Vagina (tissue), 2 donors: ENCODE data around the gene GNAT1. TPM values are rescaled to one million over a fixed set of nuclear protein-coding genes. Genes with fewer than 3 reads are reported as not detected.

Experiments
- DNase-seq, 2 donors: peaks; one replicate each; pipeline ENCODE4 v3.0.0-alpha.2; 2017; ENCODE audit errors: extremely low spot score in 2 of 2
- H3K27ac ChIP-seq: fragments of 200-600 bp; sonication (generic); one replicate; pipeline ENCODE4 v1.5.1; 2019
- H3K27me3 ChIP-seq: fragments of 200-600 bp; sonication (generic); one replicate; pipeline ENCODE4 v1.5.1; 2019
- H3K36me3 ChIP-seq, 2 donors: fragments of 200-600 bp; sonication (generic); one replicate each; pipeline ENCODE4 v1.5.1; 2017 to 2019
- H3K4me1 ChIP-seq: fragments of 200-600 bp; sonication (generic); one replicate; pipeline ENCODE4 v1.5.1; 2019
- H3K4me3 ChIP-seq, 2 donors: fragments of 200-600 bp; sonication (generic); 1 replicate in 1 of 2; 2 replicates in 1 of 2; pipeline ENCODE4 v1.5.1; 2016 to 2019
- H3K9me3 ChIP-seq: fragments of 200-600 bp; sonication (generic); one replicate; pipeline ENCODE4 v1.5.1; 2019
- CTCF ChIP-seq, 3 experiments: fragments of 450-650 bp in 2 of 3; fragments of 200-600 bp in 1 of 3; sonication (generic) in 1 of 3; IDR thresholded peaks; one replicate each; pipeline ENCODE4 v1.5.1; 2017 to 2019; ENCODE audit warnings: antibody characterized with exemption in 3 of 3, mild to moderate bottlenecking in 2 of 3, moderate library complexity in 2 of 3
- POLR2A ChIP-seq, 2 donors: fragments of 450-650 bp; IDR thresholded peaks; one replicate each; pipeline ENCODE4 v1.6.1; 2017; ENCODE audit warnings: antibody characterized with exemption in 2 of 2, mild to moderate bottlenecking in 2 of 2, moderate library complexity in 2 of 2
- POLR2AphosphoS5 ChIP-seq, 2 donors: sonication (generic); formaldehyde crosslinking; IDR thresholded peaks; one replicate each; pipeline ENCODE4 v1.9.0; 2017; ENCODE audit warnings: antibody characterized with exemption in 2 of 2, mild to moderate bottlenecking in 2 of 2, low read depth in 1 of 2; ENCODE audit not compliant: insufficient read depth in 1 of 2
- intact Hi-C: fragments of 100-400 bp; cut with DNase I; formaldehyde crosslinking; loops from one replicate; pipeline ENCODE4 v1.15.1; 2023
- total RNA-seq: library from RNA; depleted of rRNA; stranded (reverse); fragments of >200 nt; gene quantifications from one replicate; pipeline ENCODE4 v1.2.3, GENCODE V29; 2016

The GNAT1 gene
- total RNA-seq, 1 donor from 2014 or later: not detected

GRCh38 chr3:50157827-50158529 is 33.4 kb upstream of the GNAT1 start:
- no peak for DNase-seq
- Histone ChIP-seq H3K4me1 (peaks cover 77% of the 10 kb centered on the region), H3K27ac (peak overlapping the region; percentile 86), H3K36me3 (no peaks in the 10 kb centered on the region), H3K27me3 (no peaks in the 10 kb centered on the region), H3K9me3 (no peaks in the 10 kb centered on the region), H3K4me3 (peak overlapping the region; percentile 62 to 88)
- intact Hi-C loops: no loop called here
- TF ChIP-seq POLR2A (IDR thresholded peaks at IDR 0.05) (no peak), CTCF (IDR thresholded peaks at IDR 0.05) (no peak), POLR2AphosphoS5 (IDR thresholded peaks at IDR 0.05; ENCODE audit: insufficient read depth in 1 of 2, low read depth in 1 of 2) (no peak)

- peaks cover 83% of the 10 kb centered on the region for H3K4me1 ChIP-seq
- intact Hi-C loops: no loop called here
Measured at GRCh38 chr3:50158530-50159146, 32.8 kb upstream of the GNAT1 start.

GRCh38 chr3:50160561-50160983 is 30.8 kb upstream of the GNAT1 start:
- H3K27ac ChIP-seq: peak overlapping the region; percentile 86
- no peak for TF ChIP-seq POLR2A (IDR thresholded peaks at IDR 0.05)
- no peak for TF ChIP-seq CTCF (IDR thresholded peaks at IDR 0.05)
- TF ChIP-seq POLR2AphosphoS5 (IDR thresholded peaks at IDR 0.05; ENCODE audit: insufficient read depth in 1 of 2, low read depth in 1 of 2): no peak
- no peaks in the 10 kb centered on the region for H3K36me3 ChIP-seq
- H3K27me3 ChIP-seq: no peaks in the 10 kb centered on the region
- H3K4me1 ChIP-seq: peaks cover 92% of the 10 kb centered on the region
- intact Hi-C loops: no loop called here
- no peaks in the 10 kb centered on the region for H3K9me3 ChIP-seq
- DNase-seq: no peak
- no peak overlapping the region for H3K4me3 ChIP-seq

More at GRCh38 chr3:50158530-50159146, 32.8 kb upstream of the GNAT1 start:
- Histone ChIP-seq H3K36me3 (no peaks in the 10 kb centered on the region), H3K27me3 (no peaks in the 10 kb centered on the region), H3K9me3 (no peaks in the 10 kb centered on the region), H3K4me3 (no peak overlapping the region), H3K27ac (peak overlapping the region; percentile 86)
- TF ChIP-seq POLR2A (IDR thresholded peaks at IDR 0.05) (no peak), CTCF (IDR thresholded peaks at IDR 0.05) (no peak), POLR2AphosphoS5 (IDR thresholded peaks at IDR 0.05; ENCODE audit: insufficient read depth in 1 of 2, low read depth in 1 of 2) (no peak)
- no peak for DNase-seq

- intact Hi-C loops: no loop called here
- H3K9me3 ChIP-seq: no peaks in the 10 kb centered on the region
- DNase-seq: no peak
- TF ChIP-seq CTCF (IDR thresholded peaks at IDR 0.05) (no peak), POLR2AphosphoS5 (IDR thresholded peaks at IDR 0.05; ENCODE audit: insufficient read depth in 1 of 2, low read depth in 1 of 2) (peak; percentile 46 to 67), POLR2A (IDR thresholded peaks at IDR 0.05) (no peak)
- no peaks in the 10 kb centered on the region for H3K27me3 ChIP-seq
- H3K27ac ChIP-seq: peak overlapping the region; percentile 86
- H3K4me3 ChIP-seq: no peak overlapping the region
- H3K4me1 ChIP-seq: peaks cover 93% of the 10 kb centered on the region
- H3K36me3 ChIP-seq: no peaks in the 10 kb centered on the region
Measured at GRCh38 chr3:50161320-50161719, 30.1 kb upstream of the GNAT1 start.
